Measurements from ENCODE around the gene POR. TPM values are rescaled to one million over a fixed set of nuclear protein-coding genes. Genes with fewer than 3 reads are reported as not detected.
A peak's percentile ranks its signal among the peaks of the same experiment; 100 is the strongest.

The POR gene
- total and polyA plus RNA-seq, 2 of the 13 experiments (the other 11 are each of a cell fraction or from before 2014, with no cell fraction given): 145 to 266 TPM

- TF ChIP-seq ZNF407 (CRISPR knock-in tag; IDR thresholded peaks at IDR 0.05; ENCODE audit: not compliant biosample characterization): no peak
- no peak for TF ChIP-seq PRPF4 (IDR thresholded peaks at IDR 0.05; ENCODE audit: low read depth, low read length, poor library complexity, severe bottlenecking)
- TF ChIP-seq SMAD1 (CRISPR knock-in tag; IDR thresholded peaks at IDR 0.05; ENCODE audit: borderline replicate concordance, low read depth): no peak
- TF ChIP-seq ARID4A (CRISPR knock-in tag; IDR thresholded peaks at IDR 0.05; ENCODE audit: borderline replicate concordance): peak; percentile 43; the same call in 1 of the 2 replicates
- TF ChIP-seq SRY (CRISPR knock-in tag; IDR thresholded peaks at IDR 0.05): no peak
- no peak for TF ChIP-seq NFE2L2 (IDR thresholded peaks at IDR 0.05; ENCODE audit: low read length)
- no peak; the same call in 1 of the 2 replicates for TF ChIP-seq ZNF143 (CRISPR knock-in tag; IDR thresholded peaks at IDR 0.05)
- no peak for TF ChIP-seq BCL3 (CRISPR knock-in tag; IDR thresholded peaks at IDR 0.05)
- no peak for TF ChIP-seq KDM5A (IDR thresholded peaks at IDR 0.05; ENCODE audit: borderline replicate concordance, low read length)
- TF ChIP-seq DNMT1 (CRISPR knock-in tag; IDR thresholded peaks at IDR 0.05): no peak
- TF ChIP-seq FOSL1 (CRISPR knock-in tag; IDR thresholded peaks at IDR 0.05; ENCODE audit: borderline replicate concordance): no peak
- TF ChIP-seq CBX1 (IDR thresholded peaks at IDR 0.05; ENCODE audit: low read depth): no peak
- TF ChIP-seq SCMH1 (CRISPR knock-in tag; IDR thresholded peaks at IDR 0.05; ENCODE audit: borderline replicate concordance): no peak
- no peak for TF ChIP-seq DRAP1 (CRISPR knock-in tag; IDR thresholded peaks at IDR 0.05)
- TF ChIP-seq ESRRA (CRISPR knock-in tag; IDR thresholded peaks at IDR 0.05; ENCODE audit: low read depth): peak; percentile 85
Measured at GRCh38 chr7:75962607-75963380, 47.8 kb downstream of the POR start (continued).
